GM19372 (cell line): Measurements from ENCODE around the gene TNFRSF4.

Experiments
- ATAC-seq: cut with Tn5 transposase; IDR thresholded peaks from one replicate; pipeline ENCODE4 v1.9.1; 2021; ENCODE audit warnings: mild to moderate bottlenecking, low read depth, moderate library complexity; ENCODE audit not compliant: unreplicated experiment

The TNFRSF4 gene

DNA sequence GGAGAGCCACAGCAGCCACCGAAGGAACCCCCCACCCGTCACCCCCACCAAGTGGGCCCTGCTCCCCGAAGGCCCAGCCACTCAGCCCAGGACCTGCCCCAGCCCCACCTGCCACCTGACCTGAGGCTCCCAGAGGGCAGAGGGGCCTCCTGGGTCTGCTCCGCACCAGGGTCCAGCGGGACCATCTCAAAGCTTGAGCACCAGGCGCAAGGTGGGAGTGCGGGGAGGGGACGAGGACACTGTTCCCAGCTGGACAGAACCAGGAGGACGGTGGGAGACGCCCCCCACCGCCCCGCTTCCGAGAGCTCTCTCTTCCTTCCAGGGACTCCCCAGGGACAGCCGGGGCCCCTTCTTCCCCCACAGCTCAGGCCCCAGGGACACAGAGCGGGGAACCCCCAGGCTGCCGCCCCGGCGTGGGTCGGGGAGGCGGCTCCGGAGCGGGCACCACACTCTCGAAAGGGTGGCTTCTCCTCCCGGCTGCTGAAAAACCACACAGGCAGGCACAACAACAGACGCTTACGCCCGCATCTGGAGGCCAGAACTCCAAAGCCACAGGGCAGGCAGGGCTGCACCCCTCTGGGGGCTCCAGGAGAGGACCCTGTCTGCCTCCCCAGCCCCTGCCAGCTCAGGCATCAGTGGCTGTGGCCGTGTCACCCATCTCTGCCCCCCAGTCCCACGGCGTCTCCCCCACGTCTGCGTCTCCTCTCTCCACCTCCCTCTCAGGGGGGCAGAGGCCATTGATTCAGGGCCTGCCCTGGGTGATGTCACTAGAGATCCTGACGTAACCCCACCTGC, 42.2 kb downstream of the TNFRSF4 start:
- no peak for ATAC-seq

DNA sequence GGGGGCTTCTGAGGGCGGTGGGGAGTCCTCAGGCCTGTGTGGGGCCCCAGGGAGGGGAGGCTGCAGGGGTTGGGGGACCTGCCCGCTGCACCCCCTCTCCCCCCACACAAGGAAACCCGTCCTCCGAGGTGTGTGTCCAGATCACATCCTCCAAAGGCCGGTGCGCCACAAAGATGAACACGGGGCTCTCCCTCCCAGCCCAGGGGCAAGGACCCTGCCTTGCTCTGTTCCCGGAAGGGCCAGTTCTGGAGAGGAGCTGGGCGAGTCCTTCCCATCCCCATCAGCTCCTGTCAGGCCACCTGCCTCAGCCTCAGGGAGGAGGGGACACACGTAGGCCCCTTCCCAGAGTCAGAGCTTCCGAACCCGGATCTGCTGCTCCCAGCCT, 42.8 kb downstream of the TNFRSF4 start:
- no peak for ATAC-seq

DNA sequence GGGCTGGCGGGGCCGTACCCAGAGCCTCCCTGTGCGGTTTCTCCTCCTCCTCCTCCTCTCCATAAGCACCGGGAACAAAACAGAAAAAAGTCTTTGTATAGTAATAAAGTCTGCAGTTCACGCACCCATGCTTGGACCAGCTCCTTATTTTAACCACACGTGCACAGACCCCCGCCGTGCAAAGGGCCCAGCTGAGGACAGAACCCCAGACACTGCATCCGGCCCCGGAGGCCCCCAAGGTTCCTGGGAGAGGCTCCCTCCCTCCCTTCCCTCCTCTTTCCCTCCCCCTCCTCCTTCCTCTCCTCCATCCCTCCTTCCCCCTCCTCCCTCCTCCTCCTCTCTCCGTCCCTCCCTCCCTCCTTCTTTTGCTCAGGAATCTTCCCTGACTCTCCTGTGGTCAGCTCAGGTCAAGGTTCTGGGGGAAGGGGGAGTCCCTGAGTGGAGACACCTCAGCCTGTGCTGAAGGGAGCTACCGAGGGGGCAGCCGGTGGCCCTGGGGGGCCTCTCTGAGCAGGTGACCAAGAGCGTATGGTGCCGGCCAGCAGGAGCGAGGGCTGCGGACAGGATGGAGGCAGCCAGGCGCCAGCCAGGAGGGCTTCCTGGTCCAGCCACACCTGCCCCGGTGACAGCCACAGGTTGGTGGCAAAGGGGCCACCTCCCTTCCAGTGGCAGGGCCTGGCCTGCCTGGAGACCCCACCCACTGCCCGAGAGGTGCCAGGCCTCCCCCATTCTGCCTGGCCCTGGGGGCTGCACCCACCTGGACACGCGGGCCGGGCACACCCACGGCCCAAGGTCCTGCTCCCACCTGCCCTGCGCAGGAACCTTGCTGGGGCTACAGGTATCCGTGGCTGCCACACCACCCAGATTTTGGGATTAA, 43.5 kb downstream of the TNFRSF4 start:
- no peak for ATAC-seq

DNA sequence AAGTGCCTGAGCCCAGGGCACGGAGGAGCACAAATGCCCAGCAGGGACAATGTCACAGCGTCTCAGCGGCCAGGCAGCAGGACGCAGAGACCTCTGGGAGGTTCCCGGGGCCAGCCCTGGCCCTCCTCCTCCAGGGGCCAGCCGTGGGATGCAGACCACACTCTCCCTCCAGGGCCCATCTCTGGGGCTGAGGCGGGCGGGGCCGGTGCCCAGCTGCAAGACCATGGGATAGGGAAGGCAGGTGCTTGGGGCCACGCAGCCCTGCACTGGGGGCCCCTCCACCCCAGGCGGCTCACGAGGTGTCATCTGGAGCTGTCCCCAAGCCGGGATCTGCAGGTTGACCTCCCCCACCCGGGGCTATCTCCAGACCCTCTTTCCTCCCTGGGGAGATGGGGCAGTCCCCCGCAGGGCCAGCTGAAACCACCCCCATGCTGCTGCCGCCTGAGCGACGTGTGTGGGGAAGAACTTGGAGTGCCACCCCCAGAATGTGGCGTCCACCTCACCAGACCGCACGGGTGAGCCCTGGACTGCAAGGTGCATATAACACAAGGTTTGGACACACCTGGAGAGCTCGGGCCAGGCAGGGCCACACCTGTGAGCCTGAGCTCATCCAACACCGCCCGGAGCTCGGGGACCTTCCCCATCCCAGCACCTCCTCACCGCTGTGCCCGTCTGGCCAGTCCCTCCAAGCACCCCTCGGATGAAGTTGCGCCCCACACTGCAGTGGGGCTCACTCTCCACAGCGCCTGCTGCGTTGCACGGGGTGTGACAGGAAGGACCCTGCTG, 44.3 kb downstream of the TNFRSF4 start:
- no peak for ATAC-seq

DNA sequence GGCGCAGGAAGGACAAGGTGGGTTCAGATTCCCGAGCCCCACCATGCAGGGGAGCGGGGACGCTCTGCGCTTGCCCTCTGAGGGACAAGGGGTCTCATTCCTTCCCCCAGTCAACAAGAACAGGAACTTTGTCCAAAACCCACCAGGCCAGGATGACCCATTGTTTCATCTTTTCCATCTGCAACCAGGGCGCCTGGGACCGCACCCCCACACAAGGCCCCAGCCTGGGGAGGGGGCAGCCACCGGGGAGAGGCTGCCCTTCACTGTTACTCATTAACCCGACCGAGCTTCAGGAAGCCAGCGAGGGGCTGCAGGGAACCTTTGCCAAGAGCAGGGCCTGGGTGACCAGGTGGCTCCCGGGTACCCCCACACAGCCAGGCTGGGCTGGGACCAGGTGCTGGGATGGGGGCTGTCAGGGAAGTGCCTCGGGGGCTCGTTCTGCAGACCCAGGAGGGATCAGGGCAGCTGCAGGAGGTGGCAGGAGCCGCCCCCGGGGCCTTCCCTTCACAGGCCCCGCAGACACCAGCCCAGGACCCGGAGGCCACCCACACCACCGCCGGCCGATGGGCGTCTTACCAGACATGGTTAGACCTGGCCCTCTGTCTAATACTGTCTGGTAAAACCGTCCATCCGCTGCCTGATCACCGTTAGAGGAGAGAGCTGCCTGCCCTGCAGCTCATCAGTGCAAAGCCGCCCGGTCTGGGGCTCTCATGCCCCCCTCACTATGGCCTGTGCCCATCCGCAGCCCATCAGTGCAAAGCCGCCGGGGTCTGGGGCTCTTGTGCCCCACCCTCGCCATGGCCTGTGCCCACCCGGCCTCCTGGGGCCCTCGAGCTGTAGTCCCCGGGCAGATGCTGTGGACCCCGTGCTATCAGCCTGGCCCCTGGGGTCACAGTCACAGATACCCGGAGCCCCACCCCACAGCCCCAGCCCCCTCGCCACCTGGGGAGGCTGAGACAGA, 45.2 kb downstream of the TNFRSF4 start:
- no peak for ATAC-seq

DNA sequence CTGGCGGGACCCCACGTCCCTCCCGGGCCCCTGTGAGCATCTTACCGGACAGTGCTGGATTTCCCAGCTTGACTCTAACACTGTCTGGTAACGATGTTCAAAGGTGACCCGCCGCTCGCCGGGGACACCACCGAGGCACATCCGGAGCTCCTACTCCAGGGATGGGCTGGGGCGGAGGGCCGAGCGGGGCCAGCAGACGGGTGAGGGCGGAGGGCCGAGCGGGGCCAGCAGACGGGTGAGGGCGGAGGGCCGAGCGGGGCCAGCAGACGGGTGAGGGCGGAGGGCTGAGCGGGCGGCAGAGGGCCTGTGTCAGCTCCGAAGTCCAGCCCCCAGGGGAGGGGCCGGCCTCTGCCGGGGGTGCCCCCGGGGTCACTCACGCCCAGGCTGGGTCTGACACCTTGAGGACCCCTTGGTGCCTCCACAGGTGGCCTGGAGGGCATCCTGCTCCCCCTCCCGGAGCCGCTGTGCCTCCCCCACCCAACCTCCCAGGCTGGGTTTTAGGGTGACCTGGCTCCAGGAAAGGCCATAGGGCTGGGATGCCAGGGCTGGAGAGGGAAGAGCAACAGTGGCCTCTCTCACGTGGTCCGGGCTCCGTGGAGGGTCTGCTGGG, 46.0 kb downstream of the TNFRSF4 start:
- ATAC-seq, result no peak

DNA sequence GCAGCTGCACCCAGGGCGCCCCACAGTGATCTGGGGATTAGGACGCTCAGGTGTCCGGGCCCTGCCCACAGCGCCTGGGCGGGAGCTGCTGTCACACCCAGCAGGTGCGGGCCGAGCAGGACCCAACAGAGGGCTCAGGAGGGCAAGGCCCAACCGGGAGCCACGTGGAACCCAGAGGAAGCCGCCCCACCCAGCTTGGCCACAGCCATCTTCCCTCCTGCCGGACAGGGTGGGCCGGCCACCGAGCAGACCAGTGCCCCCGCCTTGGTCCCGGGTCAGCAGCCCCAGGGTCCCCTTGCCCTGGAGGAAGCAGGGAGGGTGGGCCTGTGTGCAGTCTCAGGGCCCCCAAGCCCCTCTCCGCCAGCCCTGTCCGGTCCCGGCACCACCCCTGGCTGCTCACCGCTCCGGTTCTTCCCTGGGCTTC, 46.5 kb downstream of the TNFRSF4 start:
- ATAC-seq, result no peak

DNA sequence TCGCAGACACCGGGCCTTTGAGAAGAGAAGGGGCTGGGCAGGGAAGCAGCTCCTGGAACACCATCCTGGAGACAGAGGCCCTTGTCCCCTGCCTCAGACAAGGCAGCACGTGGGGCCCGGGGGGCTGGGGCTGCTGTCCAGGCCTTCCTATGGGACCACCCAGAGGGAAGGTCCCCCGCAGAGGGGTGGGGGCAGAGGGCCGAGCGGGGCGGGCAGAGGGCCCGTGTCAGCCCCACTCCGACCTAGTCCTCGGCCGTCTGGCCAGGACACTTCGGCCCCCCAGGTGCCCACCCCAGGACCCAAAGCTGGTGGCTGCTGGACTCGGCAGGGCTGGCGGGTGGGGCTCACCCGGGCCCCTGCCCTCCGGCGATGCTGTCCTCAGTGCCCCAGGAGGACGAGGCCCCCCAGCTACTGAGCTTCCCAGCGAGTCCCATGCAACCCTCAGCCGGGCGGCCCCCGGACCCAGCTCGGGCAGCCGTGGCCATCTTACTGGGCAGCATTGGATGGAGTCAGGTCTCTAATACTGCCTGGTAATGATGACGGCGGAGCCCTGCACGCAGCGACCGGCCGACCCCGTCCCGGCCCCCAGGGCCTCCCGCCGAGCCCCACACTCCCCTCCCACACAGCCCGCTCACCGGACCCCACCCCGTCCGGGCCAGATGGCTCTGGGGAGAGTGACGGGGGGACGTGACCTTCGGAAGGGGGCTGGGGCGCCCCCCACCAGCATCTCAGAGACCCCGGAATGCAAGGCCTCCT, 47.1 kb downstream of the TNFRSF4 start:
- no peak for ATAC-seq

DNA sequence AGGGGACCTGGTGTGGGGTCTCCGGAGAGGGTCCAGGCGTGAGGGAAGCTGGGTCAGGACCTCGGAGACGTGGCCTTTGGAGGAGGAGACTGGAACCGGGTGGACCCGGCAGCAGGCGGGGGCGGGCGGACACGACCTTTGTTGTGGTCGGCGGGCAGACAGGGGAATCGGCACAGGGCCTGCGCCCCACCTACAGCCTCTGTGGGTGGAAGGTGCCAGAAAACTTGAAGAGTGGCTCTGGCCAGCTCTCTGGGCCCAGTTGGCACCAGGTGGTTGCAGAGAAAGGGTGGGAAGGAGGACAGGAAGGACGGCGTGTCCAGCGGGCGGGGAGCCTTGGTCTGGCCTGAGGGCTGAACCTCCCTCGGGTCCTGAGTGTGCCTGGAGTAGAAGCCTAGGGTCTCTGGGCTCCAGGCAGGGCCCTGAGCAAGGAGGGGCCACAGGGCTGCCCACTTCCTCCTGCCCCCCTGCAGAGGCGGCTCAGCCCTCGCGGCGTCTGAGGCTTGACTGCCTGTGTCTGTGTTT, 48.0 kb downstream of the TNFRSF4 start:
- no peak for ATAC-seq

DNA sequence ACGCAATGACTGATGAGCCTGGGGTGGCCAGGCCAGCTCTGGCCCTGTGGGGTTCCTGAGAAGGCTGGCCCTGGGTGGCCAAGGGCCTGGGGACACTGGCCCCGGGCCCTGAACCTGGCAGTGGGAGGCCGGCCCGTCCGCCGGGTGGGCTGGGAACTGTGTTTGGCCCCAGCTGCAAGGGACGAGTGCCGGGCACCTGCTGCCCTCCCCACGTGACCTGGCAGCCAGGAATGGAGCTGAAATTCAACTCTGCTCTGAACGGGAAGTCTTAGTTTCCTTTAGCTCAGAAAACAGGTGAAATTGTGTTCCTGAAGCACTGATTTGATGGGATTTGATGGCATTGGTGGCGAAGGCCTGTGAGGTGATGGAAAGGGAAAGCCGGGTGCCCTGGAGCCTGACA, 48.5 kb downstream of the TNFRSF4 start:
- no peak for ATAC-seq

DNA sequence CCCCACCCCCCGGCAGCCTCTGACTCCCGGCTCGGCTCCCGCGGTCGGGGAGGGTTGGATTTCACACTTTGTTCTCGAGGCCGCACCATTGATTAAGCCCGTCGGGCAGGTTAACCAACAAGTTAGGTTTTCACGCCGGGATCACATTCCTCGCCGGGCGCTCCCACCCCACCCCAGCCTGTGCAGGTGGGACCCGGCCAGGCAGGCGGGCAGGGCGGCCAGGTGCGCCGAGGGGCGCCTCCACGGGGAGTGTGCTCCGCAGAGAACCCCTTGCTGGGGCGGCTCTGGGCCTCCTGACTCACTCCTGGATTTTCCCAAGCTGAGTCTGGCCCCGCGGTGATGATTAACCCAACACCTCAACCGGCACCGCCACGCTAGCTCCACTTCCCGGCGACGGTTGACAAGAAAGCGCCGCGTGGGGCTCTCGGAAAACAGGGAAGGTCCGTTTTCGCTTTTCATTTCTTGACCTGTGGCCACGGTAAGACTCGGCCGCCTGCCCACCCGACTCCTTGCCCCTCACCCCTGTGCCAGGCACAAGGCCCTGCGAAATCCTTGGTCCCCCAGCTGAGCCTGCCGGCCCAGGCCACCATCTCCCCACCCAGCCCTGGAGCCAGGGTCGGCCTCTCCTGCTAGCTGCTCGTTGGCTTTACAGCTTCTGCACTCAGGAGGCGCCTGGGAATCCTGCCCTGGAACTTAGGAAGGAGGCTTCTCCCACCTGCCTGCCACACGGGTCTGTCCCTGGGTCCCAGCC, 49.1 kb downstream of the TNFRSF4 start:
- no peak for ATAC-seq

DNA sequence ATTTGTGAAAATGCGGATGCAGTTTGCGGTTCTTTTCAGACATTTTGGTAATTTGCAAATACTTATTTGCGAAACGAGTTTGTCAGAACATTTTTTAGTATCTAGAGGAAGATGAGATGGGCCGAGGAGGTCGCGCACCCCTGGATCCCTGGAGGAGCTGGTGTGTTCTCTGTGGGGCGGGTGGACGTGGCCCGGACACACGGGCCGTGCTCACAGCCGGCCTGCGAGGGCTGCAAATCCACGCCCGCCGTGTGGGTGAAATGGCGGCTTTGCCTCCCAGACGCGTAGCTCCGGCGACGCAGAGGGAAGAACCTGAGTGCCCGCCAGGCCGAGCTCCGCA, 49.6 kb downstream of the TNFRSF4 start:
- no peak for ATAC-seq

DNA sequence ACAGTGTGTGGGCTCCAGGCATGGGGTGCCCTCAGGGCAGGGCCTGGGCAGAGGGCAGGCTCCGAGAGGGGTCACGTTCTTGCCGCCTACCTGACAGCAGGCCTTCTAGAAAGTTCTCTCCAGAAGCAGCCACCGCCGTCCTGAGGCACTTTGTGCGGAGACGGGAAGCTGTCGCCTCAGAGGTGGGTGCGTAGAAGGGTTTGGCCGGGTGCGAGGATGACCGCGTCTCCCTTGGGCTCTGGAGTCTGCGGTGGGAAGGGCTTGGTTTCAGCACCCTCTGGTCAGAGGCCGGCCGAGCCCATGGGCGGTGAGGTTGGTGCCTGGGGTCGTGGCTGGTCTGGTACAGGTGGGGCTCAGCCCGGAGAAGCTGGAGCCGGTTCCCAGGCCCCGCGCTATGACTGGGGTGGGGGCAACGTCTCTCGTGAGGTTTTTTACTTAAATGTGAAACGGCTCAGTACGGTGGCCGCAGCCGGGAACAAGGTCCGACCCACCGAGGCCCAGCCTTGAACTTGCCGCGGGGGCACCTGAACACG, 50.3 kb downstream of the TNFRSF4 start:
- ATAC-seq, result no peak

DNA sequence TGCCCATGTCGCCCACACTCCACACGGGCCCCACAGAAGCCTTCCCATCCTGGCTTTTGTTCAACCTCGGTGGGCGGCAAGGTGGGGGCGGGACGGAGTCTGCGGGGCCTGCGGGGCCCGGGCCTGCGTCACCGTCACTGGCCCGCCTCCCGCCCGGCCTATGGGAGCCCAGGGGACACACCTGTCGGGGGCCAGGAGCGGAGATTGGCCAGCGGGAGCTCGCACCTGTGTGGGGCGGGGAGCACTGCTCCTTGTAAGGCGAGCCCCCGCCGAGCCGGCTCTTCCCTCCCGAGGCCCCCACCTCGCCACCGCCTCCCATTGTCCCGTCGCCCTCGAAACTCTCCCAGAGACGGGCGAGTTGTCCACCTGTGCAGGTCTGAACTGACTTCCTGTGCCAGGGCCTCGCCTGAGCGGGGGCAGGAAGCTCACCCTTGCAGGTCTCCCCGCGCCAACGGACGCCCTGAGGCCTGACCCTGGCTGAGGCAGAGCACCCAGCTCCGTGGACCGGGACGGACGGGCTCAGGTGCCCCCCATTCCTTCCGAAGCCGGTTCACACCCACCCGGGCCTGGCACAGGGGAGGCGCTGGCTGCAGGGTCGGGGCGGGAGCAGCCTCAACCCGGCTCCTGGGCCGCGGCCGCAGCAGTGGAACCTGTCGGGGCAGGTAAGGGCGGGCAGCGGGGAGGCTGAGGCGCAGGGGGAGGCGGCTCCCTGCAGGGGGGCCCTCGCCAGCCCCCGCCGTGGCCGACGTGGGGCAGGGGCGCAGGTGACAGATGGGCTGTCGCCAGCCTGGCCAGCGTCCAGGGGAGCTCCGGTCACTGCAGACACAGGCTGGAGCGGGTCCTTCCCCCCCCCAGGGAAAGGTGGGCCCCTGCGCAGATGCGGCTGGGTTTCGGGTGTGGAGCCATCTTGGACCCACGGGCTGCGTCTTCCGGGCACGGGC, 51.1 kb downstream of the TNFRSF4 start:
- ATAC-seq, result no peak

DNA sequence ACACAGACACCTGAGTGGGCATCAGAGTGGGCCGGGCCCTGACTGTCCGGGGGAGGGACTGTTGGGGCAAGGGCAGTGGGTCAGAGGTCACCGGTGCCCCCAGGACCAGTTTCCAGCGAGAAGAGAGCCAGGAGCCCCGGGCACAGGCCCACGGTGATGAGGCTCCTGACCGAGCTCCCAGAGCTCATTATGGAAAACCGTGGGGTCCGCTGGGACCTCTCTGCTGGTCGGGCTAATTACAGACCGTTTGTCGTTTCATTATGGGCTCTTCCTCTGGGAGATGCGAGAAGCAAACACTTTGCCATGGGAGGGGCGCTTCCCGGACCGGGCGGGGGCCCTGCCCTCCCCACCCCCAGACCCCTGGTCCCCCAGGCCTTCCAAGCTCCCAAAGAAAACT, 52.3 kb downstream of the TNFRSF4 start:
- no peak for ATAC-seq
